NOMO-1 treated with dmso at 0.1 percent for 144 hours (cell line): ENCODE measurements around the gene ADSS1.

Experiments
- DNase-seq: peaks from one replicate; lab custom pipeline; 2025; ENCODE audit not compliant: unreplicated experiment; lab: John Stamatoyannopoulos, UW

The ADSS1 gene

GRCh38 chr14:104731320-104732294 is 7.6 kb downstream of the ADSS1 start:
- DNase-seq, result no peak

- no peak for DNase-seq
These were observed 8.4 kb downstream of the ADSS1 start for GRCh38 chr14:104732355-104732804.

GRCh38 chr14:104732931-104733681 is 9.1 kb downstream of the ADSS1 start:
- DNase-seq, result no peak

- no peak for DNase-seq
These were observed 10.1 kb downstream of the ADSS1 start for GRCh38 chr14:104734051-104734587.

- no peak for DNase-seq
These were observed 10.6 kb downstream of the ADSS1 start for GRCh38 chr14:104734601-104734990.

- DNase-seq, result no peak
These were observed 11.2 kb downstream of the ADSS1 start for GRCh38 chr14:104734991-104735779.

GRCh38 chr14:104735830-104736642 is 12.0 kb downstream of the ADSS1 start:
- peak; percentile 33 for DNase-seq

- no peak for DNase-seq
These were observed 14.5 kb downstream of the ADSS1 start for GRCh38 chr14:104738375-104739019.

- no peak for DNase-seq
These were observed 15.0 kb downstream of the ADSS1 start for GRCh38 chr14:104739026-104739425.

- DNase-seq, result no peak
These were observed 15.8 kb downstream of the ADSS1 start for GRCh38 chr14:104739546-104740516.

- DNase-seq, result no peak
These were observed 17.2 kb downstream of the ADSS1 start for GRCh38 chr14:104741108-104741802.

GRCh38 chr14:104741803-104742251 is 17.8 kb downstream of the ADSS1 start:
- DNase-seq, result no peak

GRCh38 chr14:104742586-104743455 is 18.8 kb downstream of the ADSS1 start:
- no peak for DNase-seq

GRCh38 chr14:104743461-104744380 is 19.7 kb downstream of the ADSS1 start:
- DNase-seq, result no peak

GRCh38 chr14:104744484-104744883 is 20.5 kb downstream of the ADSS1 start:
- DNase-seq, result no peak

GRCh38 chr14:104745431-104745830 is 21.4 kb downstream of the ADSS1 start:
- DNase-seq, result no peak
